ENCODE results near the gene AGAP1.
"Not testable (repeated sequence)": the region's sequence is repeated elsewhere in the genome, so short reads cannot be mapped to it uniquely, and the experiment has no call there.

AGAP1 gene

GRCh38 chr2:235584638-235585007 lies 90.8 kb downstream of the AGAP1 start:
- in situ Hi-C loops (cut with MboI; ENCODE audit: low sequenced_read_pairs) = no loop called here

DNA sequence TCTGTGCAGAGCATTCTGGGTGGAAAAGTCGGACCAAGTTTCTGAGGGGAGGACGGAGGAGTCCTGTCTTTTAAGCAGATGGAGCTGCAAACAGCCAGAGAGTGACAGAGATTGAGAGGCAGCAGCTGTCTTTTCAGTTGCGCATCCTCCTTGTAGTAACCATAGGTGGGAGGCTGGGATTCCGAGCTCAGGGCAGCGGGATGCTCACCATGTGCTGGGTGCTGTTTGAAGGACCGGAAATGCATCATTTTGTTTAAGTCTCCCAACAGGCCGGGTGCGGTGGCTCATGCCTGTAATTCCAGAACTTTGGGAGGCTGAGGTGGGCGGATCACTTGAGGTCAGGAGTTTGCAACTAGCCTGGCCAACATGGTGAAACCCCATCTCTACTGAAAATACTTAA lies 93.4 kb downstream of the AGAP1 start:
- in situ Hi-C loops (cut with MboI; ENCODE audit: low sequenced_read_pairs) = no loop called here

GRCh38 chr2:235588750-235589149 lies 94.9 kb downstream of the AGAP1 start:
- in situ Hi-C loops (cut with MboI; ENCODE audit: low sequenced_read_pairs) = no loop called here

DNA sequence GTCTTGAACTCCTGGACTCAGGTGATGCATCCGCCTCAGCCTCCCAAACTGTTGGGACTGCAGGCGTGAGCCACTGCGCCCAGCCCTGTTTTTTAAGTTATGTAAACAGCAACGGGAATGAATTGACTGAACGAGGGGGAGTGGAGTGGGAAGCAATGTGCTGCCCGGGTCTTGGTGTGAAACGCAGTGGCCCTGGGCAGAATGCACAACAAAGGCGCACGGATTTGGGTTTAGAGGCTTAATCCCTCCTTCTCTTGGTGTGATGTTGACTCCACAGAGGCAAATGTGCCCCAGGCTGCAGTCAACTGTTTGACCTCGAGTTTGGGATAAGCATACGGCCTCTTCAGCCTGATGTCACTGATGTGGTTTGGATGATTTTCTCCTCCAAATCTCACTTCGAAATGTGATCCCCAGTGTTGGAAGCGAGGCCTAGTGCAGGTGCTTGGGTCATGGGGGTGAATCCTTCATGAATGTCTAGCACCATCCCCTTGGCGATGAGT lies 97.4 kb downstream of the AGAP1 start:
- in situ Hi-C loops (cut with MboI; ENCODE audit: low sequenced_read_pairs) = no loop called here

DNA sequence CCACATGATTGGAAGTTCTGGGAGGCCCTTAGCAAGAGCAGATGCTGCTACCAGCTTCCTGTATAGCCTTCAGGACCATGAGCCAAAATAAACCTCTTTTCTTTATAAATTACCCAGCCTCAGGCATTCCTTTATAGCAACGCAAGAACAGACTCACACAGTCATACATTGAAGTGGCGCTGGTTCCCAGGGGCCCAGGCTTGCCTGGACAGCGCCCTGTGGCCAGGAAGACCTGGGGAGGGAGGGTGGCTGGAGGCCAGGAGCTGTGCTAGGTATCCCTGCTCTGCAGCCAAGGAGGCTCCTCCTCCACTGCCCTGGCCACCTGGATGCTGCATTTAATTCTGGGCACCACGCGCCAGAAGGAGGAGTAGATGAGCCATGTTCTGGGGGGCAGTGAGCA lies 98.1 kb downstream of the AGAP1 start:
- in situ Hi-C loops (cut with MboI; ENCODE audit: low sequenced_read_pairs) = no loop called here

GRCh38 chr2:235592430-235592829 lies 98.6 kb downstream of the AGAP1 start:
- in situ Hi-C loops (cut with MboI; ENCODE audit: low sequenced_read_pairs) = no loop called here

DNA sequence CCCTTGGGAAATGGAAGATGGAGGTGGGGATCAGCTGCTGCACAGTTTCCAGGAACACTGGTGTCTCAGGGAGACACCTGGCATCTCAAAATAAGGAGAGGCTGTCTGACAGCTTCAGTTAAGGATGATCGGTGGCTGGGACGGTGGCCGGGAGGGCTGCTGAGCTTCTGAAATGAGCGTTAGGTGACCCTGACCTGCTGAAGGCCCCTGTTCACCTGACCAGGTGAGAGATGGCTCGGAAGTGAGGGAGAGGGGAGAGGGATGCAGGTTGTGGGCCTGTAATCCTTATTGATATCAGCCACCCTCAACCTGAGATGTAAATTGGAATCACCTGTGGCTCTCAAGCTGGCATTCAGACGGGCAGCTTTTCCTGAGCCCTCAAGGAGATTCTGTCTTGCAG lies 99.0 kb downstream of the AGAP1 start:
- in situ Hi-C loops (cut with MboI; ENCODE audit: low sequenced_read_pairs) = no loop called here

GRCh38 chr2:235594041-235594440 lies 100.2 kb downstream of the AGAP1 start:
- in situ Hi-C loops (cut with MboI; ENCODE audit: low sequenced_read_pairs) = no loop called here

DNA sequence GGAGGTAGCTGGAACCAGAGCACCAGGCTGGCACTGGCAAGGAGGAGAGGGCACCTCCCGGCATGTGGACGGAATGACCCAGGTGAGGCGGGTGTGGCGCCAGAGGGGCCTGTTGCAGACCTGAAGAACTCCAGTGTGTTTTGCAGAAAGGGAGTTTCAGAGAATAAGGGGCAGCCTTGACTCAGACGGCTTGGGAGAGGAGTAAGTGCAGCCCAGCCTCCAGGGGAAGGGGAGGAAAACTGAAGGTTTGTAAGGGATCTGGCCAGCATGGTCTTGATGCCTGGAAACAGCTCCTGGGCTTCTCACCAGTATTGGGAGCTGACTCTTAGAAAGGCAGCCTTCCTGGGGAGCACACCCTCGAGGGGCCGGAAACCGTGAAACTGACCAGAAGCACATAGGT lies 101.1 kb downstream of the AGAP1 start:
- in situ Hi-C loops (cut with MboI; ENCODE audit: low sequenced_read_pairs) = no loop called here

DNA sequence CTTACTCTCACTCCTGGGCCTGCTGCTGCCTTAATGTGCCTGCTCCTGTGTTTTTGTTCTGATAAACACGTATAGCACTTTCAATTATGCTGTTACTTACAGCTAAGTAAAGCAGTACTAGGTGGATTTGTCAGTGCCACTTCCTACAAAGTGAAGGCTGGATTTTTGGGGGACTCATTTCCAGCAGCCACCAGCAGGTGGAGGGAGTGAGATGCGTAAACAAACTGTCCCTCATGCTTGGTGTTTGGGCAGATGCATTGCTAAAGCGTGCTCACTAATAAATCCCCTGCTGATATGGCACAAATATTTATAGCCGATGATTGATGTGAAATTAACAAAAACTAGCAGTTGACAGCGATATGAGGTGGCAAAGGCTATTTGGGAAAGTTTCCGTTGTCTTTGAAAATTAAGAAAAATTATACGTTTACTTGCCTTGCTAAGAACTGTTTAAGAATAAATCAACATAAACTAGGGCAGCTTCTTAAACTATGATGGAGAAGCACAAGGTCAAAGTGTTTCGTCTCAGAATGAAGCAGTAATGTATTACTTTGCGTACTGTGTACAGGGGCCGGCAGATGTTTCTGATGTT lies 101.7 kb downstream of the AGAP1 start:
- in situ Hi-C loops (cut with MboI; ENCODE audit: low sequenced_read_pairs) = no loop called here

GRCh38 chr2:235596272-235596671 lies 102.4 kb downstream of the AGAP1 start:
- in situ Hi-C loops (cut with MboI; ENCODE audit: low sequenced_read_pairs) = no loop called here

GRCh38 chr2:235597081-235597615 lies 103.3 kb downstream of the AGAP1 start:
- in situ Hi-C loops (cut with MboI; ENCODE audit: low sequenced_read_pairs) = no loop called here

DNA sequence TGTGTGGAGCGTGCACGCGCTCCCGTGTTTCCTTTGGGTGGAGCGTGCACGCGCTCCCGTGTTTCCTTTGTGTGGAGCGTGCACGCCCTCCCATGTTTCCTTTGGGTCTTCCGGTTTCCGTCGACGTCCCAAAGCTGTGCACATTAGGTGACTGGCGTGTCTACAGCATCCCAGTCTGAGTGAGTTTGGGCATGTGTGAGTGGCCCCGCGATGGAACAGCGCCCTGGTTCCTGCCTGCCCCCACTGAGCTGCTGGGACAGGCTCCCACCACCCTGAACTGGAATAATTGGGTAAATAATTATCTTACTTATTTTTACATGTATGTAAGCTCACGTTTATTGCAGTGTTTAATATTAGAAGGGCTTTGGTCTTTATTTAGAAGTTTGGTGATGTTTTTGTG lies 104.2 kb downstream of the AGAP1 start:
- in situ Hi-C loops (cut with MboI; ENCODE audit: low sequenced_read_pairs) = no loop called here

DNA sequence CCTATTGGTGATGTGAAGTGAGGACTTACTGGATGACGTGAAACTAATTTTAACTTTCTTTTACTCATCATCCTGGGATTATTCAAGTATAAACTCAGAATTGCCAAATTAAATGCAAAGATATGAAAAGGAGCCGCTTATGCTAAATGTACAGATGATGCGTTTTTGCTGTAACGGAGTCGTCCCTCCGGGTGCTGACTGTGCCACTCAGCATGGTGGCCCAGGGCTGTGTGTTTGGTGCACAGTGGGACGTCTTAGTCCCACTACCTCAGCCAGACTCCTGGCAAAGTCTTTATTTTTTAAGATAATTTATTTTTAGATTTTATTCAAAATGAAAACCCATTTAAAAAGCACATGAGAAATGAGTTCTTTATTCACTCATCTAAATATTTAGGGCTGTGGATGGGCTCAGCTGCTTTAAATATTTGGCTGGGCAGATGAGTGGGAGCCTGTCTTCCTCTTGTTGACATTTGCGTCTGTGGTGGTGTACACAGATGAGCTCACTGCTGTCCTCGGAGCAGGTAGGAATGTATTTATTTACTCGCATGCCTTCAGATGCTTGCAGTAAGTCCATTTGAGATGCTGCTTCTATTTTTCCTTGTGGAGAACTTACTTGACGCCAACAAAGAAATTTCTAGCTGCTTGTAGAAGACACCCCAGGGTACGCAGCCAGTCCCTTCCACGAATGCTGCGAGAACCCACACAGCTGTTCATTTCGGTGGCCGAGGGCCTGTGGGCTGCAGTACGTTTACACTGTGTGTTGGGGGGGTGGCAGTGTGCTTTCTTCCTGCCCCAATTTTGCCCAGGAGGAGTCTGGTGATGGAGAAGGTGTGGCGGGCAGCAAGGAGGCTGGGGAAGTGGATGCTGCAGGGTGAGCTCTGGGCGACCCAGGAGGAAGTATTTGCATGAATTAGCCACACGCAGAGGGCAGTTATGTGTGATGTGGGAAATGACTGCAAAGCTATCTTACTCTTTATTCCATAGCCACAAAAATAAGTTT lies 105.0 kb downstream of the AGAP1 start:
- in situ Hi-C loops (cut with MboI; ENCODE audit: low sequenced_read_pairs) = no loop called here

GRCh38 chr2:235599596-235600338 lies 105.9 kb downstream of the AGAP1 start:
- in situ Hi-C loops (cut with MboI; ENCODE audit: low sequenced_read_pairs) = no loop called here

GRCh38 chr2:235600406-235600805 lies 106.6 kb downstream of the AGAP1 start:
- in situ Hi-C loops (cut with MboI; ENCODE audit: low sequenced_read_pairs) = no loop called here

- in situ Hi-C loops (cut with MboI; ENCODE audit: low sequenced_read_pairs) = no loop called here
These were observed 107.1 kb downstream of the AGAP1 start for GRCh38 chr2:235600926-235601325.

DNA sequence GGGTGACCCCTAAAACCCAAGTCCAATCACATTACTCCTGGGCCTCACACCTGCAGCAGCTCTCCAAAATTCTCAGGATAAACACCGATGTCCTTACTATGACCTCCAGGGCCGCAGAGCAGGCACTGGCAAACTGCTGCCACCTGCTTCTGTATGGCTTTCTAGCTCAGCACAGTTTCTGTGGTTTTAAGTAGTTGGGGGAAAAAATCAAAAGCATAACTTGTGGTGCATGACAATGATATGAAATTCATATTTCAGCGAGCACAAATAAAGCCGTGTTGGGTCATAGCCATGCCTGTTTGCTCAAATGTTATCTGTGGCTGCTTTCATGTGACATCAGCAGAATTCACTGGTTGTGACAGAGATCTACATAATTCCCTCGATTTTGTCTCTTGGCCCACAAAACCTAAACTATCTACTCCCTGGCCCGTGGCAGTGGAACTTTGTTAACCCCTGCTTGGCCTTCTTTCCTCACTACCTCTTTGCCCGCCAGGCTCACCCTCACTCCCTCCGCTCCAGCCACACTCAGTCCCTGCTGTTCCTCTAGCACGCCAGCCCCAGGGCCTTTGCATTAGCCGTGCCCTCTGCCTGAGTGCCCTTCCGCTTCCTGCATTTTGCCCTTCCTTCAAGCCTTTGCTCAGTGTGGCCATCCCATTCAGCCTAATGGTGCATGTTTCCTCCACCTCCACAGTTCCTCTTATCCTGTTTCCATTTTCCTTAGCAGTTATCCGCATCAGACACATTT lies 108.3 kb downstream of the AGAP1 start:
- in situ Hi-C loops (cut with MboI; ENCODE audit: low sequenced_read_pairs) = no loop called here

- in situ Hi-C loops (cut with MboI; ENCODE audit: low sequenced_read_pairs) = not testable (repeated sequence)
These were observed 109.1 kb downstream of the AGAP1 start for GRCh38 chr2:235602971-235603370.

DNA sequence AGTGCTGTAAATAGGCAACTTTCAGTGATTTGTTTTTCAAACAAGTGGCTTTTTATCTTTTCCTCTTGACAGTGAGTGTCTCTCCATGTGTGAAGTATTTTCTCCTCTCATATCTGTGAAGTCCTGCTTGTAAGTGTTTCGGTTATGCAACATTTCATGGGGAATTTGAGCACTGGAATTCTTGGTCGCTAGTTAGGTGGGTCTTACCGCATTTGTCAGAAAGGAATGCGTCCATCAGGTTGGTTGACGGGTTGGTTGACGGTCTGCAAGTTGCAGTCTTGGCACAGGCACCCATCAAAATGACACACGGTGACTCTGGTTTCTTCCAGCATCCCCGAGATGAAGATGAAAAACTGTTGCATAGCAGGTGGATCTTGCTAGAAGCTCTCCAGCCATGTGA lies 109.8 kb downstream of the AGAP1 start:
- in situ Hi-C loops (cut with MboI; ENCODE audit: low sequenced_read_pairs) = no loop called here

Data from hTERT RPE-1 (cell line).